ENCODE results near the gene CABCOCO1.

DNA sequence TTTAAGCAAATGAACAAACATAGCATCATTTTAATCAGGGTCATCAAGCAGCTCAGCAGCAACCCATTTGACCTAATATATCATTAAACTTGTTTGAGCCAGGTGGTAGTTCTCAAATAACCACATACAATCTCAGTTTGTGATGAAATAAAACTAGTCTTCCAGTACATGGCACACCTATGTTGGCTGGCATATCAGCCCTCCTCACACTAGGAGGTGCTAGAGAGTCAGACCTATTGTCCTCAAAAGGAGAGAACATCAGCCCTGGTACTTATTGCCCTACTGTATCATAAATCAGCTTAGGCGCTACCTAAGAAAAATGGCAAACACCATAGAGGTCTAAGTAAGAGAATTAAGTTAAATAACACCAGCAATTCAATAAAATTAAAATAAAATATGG lies 81.7 kb downstream of the CABCOCO1 start:
- no peak for TF ChIP-seq SP1 (IDR thresholded peaks at IDR 0.05)
- TF ChIP-seq, protein P1, sequence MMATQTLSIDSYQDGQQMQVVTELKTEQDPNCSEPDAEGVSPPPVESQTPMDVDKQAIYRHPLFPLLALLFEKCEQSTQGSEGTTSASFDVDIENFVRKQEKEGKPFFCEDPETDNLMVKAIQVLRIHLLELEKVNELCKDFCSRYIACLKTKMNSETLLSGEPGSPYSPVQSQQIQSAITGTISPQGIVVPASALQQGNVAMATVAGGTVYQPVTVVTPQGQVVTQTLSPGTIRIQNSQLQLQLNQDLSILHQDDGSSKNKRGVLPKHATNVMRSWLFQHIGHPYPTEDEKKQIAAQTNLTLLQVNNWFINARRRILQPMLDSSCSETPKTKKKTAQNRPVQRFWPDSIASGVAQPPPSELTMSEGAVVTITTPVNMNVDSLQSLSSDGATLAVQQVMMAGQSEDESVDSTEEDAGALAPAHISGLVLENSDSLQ (IDR thresholded peaks at IDR 0.05), result no peak
- TF ChIP-seq HDGF (IDR thresholded peaks at IDR 0.05; ENCODE audit: borderline replicate concordance), result no peak
- TF ChIP-seq TARDBP (IDR thresholded peaks at IDR 0.05), result no peak
- no peak for TF ChIP-seq ZNF384 (IDR thresholded peaks at IDR 0.05)
- TF ChIP-seq BHLHE40 (IDR thresholded peaks at IDR 0.05; ENCODE audit: borderline replicate concordance), result no peak
